CD14-positive monocyte (primary cell): ENCODE results near the gene CGAS. TPM values are rescaled to one million over a fixed set of nuclear protein-coding genes. Genes with fewer than 3 reads are reported as not detected.
"Not testable (repeated sequence)": the region's sequence is repeated elsewhere in the genome, so short reads cannot be mapped to it uniquely, and the experiment has no call there.

Experiments used
- DNase-seq, 3 donors: peaks; one replicate each; pipeline ENCODE4 v3.0.0-alpha.2; 2011 to 2022
- H2AFZ ChIP-seq: 2 replicates; pipeline ENCODE4 v1.6.0; 2012; ENCODE audit warnings: mild to moderate bottlenecking, low read depth, low read length, inconsistent platforms; ENCODE audit not compliant: insufficient read depth, poor library complexity, severe bottlenecking
- H3K27ac ChIP-seq, 2 donors: 1 replicate in 1 of 2; 2 replicates in 1 of 2; pipeline ENCODE4 v1.5.1; 2012 to 2013; ENCODE audit warnings: low read length in 2 of 2, control low read depth in 1 of 2, inconsistent platforms in 1 of 2, low read depth in 1 of 2, mild to moderate bottlenecking in 1 of 2
- H3K27me3 ChIP-seq, 2 donors: one replicate each; pipeline versions ENCODE4 v1.6.0 to v1.6.1; 2011 to 2013; ENCODE audit warnings: low read length in 2 of 2; ENCODE audit not compliant: control insufficient read depth in 2 of 2, insufficient read depth in 2 of 2
- H3K36me3 ChIP-seq, 2 donors: replicated peaks in 1 of 2; 1 replicate in 1 of 2; 2 replicates in 1 of 2; pipeline versions ENCODE4 v1.5.1 to v1.6.1; 2012 to 2013; ENCODE audit warnings: low read length in 2 of 2, control low read depth in 1 of 2, inconsistent platforms in 1 of 2, mild to moderate bottlenecking in 1 of 2; ENCODE audit not compliant: insufficient read depth in 2 of 2, control insufficient read depth in 1 of 2
- H3K4me1 ChIP-seq, 2 donors: 1 replicate in 1 of 2; 2 replicates in 1 of 2; pipeline versions ENCODE4 v1.5.1 to v1.6.1; 2012 to 2013; ENCODE audit warnings: low read length in 2 of 2, control low read depth in 1 of 2, inconsistent platforms in 1 of 2, mild to moderate bottlenecking in 1 of 2, moderate library complexity in 1 of 2; ENCODE audit not compliant: insufficient read depth in 2 of 2, control insufficient read depth in 1 of 2
- H3K4me2 ChIP-seq: replicated peaks from 2 replicates; pipeline ENCODE3; 2012; ENCODE audit warnings: low read length, moderate library complexity, mild to moderate bottlenecking; ENCODE audit not compliant: poor library complexity, severe bottlenecking; ENCODE audit errors: extremely low read depth
- H3K4me3 ChIP-seq, 3 experiments: fragments of 200-600 bp in 1 of 3; sonication (generic) in 1 of 3; replicated peaks in 1 of 3; 1 replicate in 2 of 3; 2 replicates in 1 of 3; pipeline ENCODE4 v1.5.1; 2011 to 2013; ENCODE audit warnings: low read length in 3 of 3, mild to moderate bottlenecking in 3 of 3, control low read depth in 2 of 3, low read depth in 2 of 3, inconsistent platforms in 1 of 3, moderate library complexity in 1 of 3
- H3K79me2 ChIP-seq: 2 replicates; pipeline ENCODE4 v1.6.0; 2012; ENCODE audit warnings: mild to moderate bottlenecking, control low read depth, inconsistent platforms, low read length, moderate library complexity; ENCODE audit not compliant: insufficient read depth
- H3K9ac ChIP-seq: 2 replicates; pipeline ENCODE4 v1.6.0; 2017; ENCODE audit warnings: low read length, mild to moderate bottlenecking; ENCODE audit not compliant: insufficient read depth, poor library complexity, severe bottlenecking
- H3K9me3 ChIP-seq, 2 donors: replicated peaks in 1 of 2; 1 replicate in 1 of 2; 2 replicates in 1 of 2; pipeline versions ENCODE4 v1.5.1 to v1.6.1; 2012 to 2013; ENCODE audit warnings: low read length in 2 of 2, control low read depth in 1 of 2; ENCODE audit not compliant: control insufficient read depth in 1 of 2, insufficient read depth in 1 of 2
- H4K20me1 ChIP-seq: 2 replicates; pipeline ENCODE4 v1.6.0; 2012; ENCODE audit warnings: mild to moderate bottlenecking, low read length, control low read depth, moderate library complexity; ENCODE audit not compliant: insufficient read depth
- H3K27ac Mint-ChIP-seq, 7 donors: one replicate each; pipeline ENCODE4 v1.8.0; 2020; ENCODE audit warnings: mild to moderate bottlenecking in 7 of 7, mixed read lengths in 7 of 7, moderate library complexity in 6 of 7, inconsistent platforms in 2 of 7
- H3K27me3 Mint-ChIP-seq, 3 donors: one replicate each; pipeline ENCODE4 v1.8.0; 2021 to 2022; ENCODE audit warnings: low read depth in 3 of 3, mild to moderate bottlenecking in 3 of 3, mixed read lengths in 3 of 3, moderate library complexity in 3 of 3, inconsistent platforms in 1 of 3
- H3K36me3 Mint-ChIP-seq, 2 donors: one replicate each; pipeline ENCODE4 v1.8.0; 2020; ENCODE audit warnings: mixed read lengths in 2 of 2, inconsistent platforms in 1 of 2, mild to moderate bottlenecking in 1 of 2
- H3K4me1 Mint-ChIP-seq: one replicate; pipeline ENCODE4 v1.8.0; 2020; ENCODE audit warnings: mild to moderate bottlenecking, mixed read lengths
- H3K4me3 Mint-ChIP-seq, 2 donors: one replicate each; pipeline ENCODE4 v1.8.0; 2020; ENCODE audit warnings: mild to moderate bottlenecking in 2 of 2, mixed read lengths in 2 of 2, moderate library complexity in 1 of 2
- H3K9me3 Mint-ChIP-seq, 7 donors: one replicate each; pipeline ENCODE4 v1.8.0; 2020 to 2022; ENCODE audit warnings: mixed read lengths in 7 of 7, mild to moderate bottlenecking in 6 of 7, moderate library complexity in 6 of 7, inconsistent platforms in 2 of 7
- CTCF ChIP-seq: fragments of 200-600 bp; IDR thresholded peaks from one replicate; pipeline ENCODE4 v1.8.0; 2022; ENCODE audit warnings: antibody characterized with exemption, mild to moderate bottlenecking
- WGBS: methylation state at CpG from one replicate; pipeline ENCODE4 v1.1.5; 2013; ENCODE audit warnings: missing lambda C conversion rate; ENCODE audit not compliant: insufficient coverage; 5-methylcytosine and 5-hydroxymethylcytosine counted together
- intact Hi-C, 2 donors: fragments of 100-400 bp; cut with micrococcal nuclease; formaldehyde crosslinking; loops; one replicate each; pipeline versions ENCODE4 v1.15.0 to v1.15.1; 2023
- polyA plus RNA-seq, 3 donors: library from polyadenylated mRNA; depleted of rRNA in 1 of 3; unstranded in 2 of 3; stranded (reverse) in 1 of 3; fragments of 300-500 nt in 2 of 3; fragments of >200 nt in 1 of 3; fragmentation: Illumina TruSeq in 2 of 3; gene quantifications; 1 replicate in 2 of 3; 2 replicates in 1 of 3; pipeline ENCODE4 v1.2.3, GENCODE V29; 2012 to 2021

CGAS gene
- polyA plus RNA-seq, 3 donors: 4.9 to 13.9 (median 6.7) TPM

DNA sequence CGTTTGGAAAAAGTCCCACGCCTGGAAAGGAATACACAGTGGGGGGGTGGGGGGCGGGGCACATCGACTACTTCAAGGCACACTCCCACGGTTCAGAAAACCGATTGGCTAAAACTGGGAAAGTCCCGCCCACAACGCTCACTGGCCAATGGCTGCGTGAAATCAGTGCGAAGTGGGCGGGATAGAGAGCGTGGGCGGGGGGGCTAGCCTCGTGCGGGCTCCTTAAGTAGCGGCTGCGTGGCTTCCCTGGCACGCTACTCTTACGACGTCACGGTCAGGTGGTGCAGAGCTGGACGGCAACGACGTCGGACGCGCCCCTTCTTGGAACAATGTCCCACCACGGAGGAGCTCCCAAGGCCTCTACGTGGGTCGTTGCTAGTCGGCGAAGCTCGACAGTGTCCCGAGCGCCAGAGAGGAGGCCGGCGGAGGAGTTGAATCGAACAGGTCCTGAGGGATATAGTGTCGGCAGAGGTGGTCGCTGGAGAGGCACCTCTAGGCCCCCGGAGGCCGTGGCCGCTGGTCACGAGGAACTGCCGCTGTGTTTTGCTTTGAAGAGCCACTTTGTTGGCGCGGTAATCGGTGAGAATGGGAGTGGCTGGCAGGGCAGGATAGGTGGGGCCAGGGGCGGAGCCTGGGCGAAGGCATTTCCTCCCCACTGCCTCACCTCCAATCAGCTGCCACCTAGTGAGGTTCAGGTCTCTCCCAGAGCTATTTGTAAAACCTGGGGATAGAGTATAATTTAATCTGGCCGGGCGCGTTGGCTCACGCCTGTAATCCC, 57.3 kb downstream of the CGAS start, which contains the start of gene DDX43:
Gene DDX43, plus strand, starts transcription at position 252 of the 778 bp plus-strand sequence. Its CDS starts 78 bp downstream, at position 330.
- no peaks in the 10 kb centered on the region for H3K27me3 ChIP-seq
- peaks cover 0 to 11% of the 10 kb centered on the region in 2 donors for H3K9me3 ChIP-seq
- H3K4me2 ChIP-seq: no peak within 1 kb of the TSS
- 76% methylated on average over 25 of the region's 54 CpGs for WGBS
- H3K27ac Mint-ChIP-seq: peak within 1 kb of the TSS in 6 of 7 donors; percentile 15 to 98 (median 92)
- intact Hi-C loops: no loop called here
- H3K9me3 Mint-ChIP-seq: peaks cover 0 to 8% (median 5%) of the 10 kb centered on the region in 7 donors
- no peaks in the 10 kb centered on the region for H3K4me1 ChIP-seq
- no peaks in the 10 kb centered on the region for H4K20me1 ChIP-seq
- peak within 1 kb of the TSS in 1 of 3 experiments; percentile 14 for H3K4me3 ChIP-seq
- no peak within 1 kb of the TSS for H2AFZ ChIP-seq
- peak within 1 kb of the TSS in 1 of 2 donors; percentile 27 for H3K27ac ChIP-seq
- H3K36me3 ChIP-seq: no peaks in the 10 kb centered on the region
- H3K4me1 Mint-ChIP-seq: peaks cover 8% of the 10 kb centered on the region
- no peak within 1 kb of the TSS for H3K9ac ChIP-seq
- no peaks in the 10 kb centered on the region for H3K79me2 ChIP-seq
- peaks cover 0 to 2% (median 0%) of the 10 kb centered on the region in 3 donors for H3K27me3 Mint-ChIP-seq
- peak within 1 kb of the TSS; percentile 80 to 86 for H3K4me3 Mint-ChIP-seq
- TF ChIP-seq CTCF: no peak
- no peaks in the 10 kb centered on the region for H3K36me3 Mint-ChIP-seq
- peak; percentile 29 to 74 (median 67) for DNase-seq

- H3K36me3 ChIP-seq: no peaks in the 10 kb centered on the region
- H3K9ac ChIP-seq: no peak overlapping the region
- H3K9me3 ChIP-seq: peaks cover 0 to 11% of the 10 kb centered on the region in 2 donors
- Mint-ChIP-seq H3K36me3 (no peaks in the 10 kb centered on the region), H3K4me1 (peaks cover 18% of the 10 kb centered on the region), H3K9me3 (peaks cover 0 to 8% (median 5%) of the 10 kb centered on the region in 7 donors), H3K27ac (no peak overlapping the region), H3K4me3 (no peak overlapping the region), H3K27me3 (peaks cover 0 to 2% (median 0%) of the 10 kb centered on the region in 3 donors)
- H3K4me1 ChIP-seq: peaks cover 8 to 11% of the 10 kb centered on the region in 2 donors
- H3K27ac ChIP-seq: no peak overlapping the region
- H3K4me3 ChIP-seq: no peak overlapping the region
- no peak overlapping the region for H2AFZ ChIP-seq
- H3K4me2 ChIP-seq: no peak overlapping the region
- no peaks in the 10 kb centered on the region for H3K27me3 ChIP-seq
- no peaks in the 10 kb centered on the region for H4K20me1 ChIP-seq
- H3K79me2 ChIP-seq: no peaks in the 10 kb centered on the region
- DNase-seq: no peak
- intact Hi-C loops: no loop called here
- no peak for TF ChIP-seq CTCF
- WGBS: 100% methylated on average over 3 of the region's 3 CpGs
These were observed 58.8 kb downstream of the CGAS start for GRCh38 chr6:73393278-73393677.

- H3K4me2 ChIP-seq, H4K20me1 ChIP-seq, H3K27me3 ChIP-seq, H3K4me3 ChIP-seq, H3K27ac ChIP-seq, H3K9ac ChIP-seq, H2AFZ ChIP-seq, H3K9me3 Mint-ChIP-seq, H3K27ac Mint-ChIP-seq, H3K79me2 ChIP-seq, H3K4me3 Mint-ChIP-seq, H3K36me3 ChIP-seq, DNase-seq, H3K27me3 Mint-ChIP-seq, intact Hi-C loops, H3K36me3 Mint-ChIP-seq: not testable (repeated sequence)
- H3K4me1 Mint-ChIP-seq: peaks cover 22% of the 10 kb centered on the region
- Histone ChIP-seq H3K9me3 (peaks cover 0 to 11% of the 10 kb centered on the region in 2 donors), H3K4me1 (peaks cover 8 to 12% of the 10 kb centered on the region in 2 donors)
- no CpG with 5 or more reads among the region's 4 CpGs for WGBS
These were observed 59.9 kb downstream of the CGAS start for GRCh38 chr6:73392188-73392587.
